Tibial artery (tissue), 4 donors: Measurements from ENCODE around the gene LSMEM2.
"Not testable (repeated sequence)": the region's sequence is repeated elsewhere in the genome, so short reads cannot be mapped to it uniquely, and the experiment has no call there.

Experiments
- DNase-seq, 2 donors: peaks; one replicate each; pipeline ENCODE4 v3.0.0-alpha.2; 2019
- H3K27ac ChIP-seq, 2 donors: fragments of 200-600 bp; sonication (generic) in 1 of 2; 1 replicate in 1 of 2; 2 replicates in 1 of 2; pipeline ENCODE4 v1.5.1; 2018 to 2019; ENCODE audit warnings: mild to moderate bottlenecking in 1 of 2
- H3K27me3 ChIP-seq, 2 donors: fragments of 200-600 bp; sonication (generic) in 1 of 2; one replicate each; pipeline versions ENCODE4 v1.5.1 to v1.6.0; 2016 to 2019
- H3K36me3 ChIP-seq, 3 donors: fragments of 200-600 bp; sonication (generic) in 2 of 3; one replicate each; pipeline ENCODE4 v1.5.1; 2016 to 2019; ENCODE audit warnings: mild to moderate bottlenecking in 2 of 3
- H3K4me1 ChIP-seq, 4 donors: fragments of 200-600 bp; sonication (generic) in 2 of 4; 1 replicate in 3 of 4; 2 replicates in 1 of 4; pipeline ENCODE4 v1.5.1; 2016 to 2019
- H3K4me3 ChIP-seq, 2 donors: fragments of 200-600 bp; sonication (generic) in 1 of 2; 1 replicate in 1 of 2; 2 replicates in 1 of 2; pipeline ENCODE4 v1.5.1; 2018 to 2019; ENCODE audit warnings: mild to moderate bottlenecking in 2 of 2
- H3K9me3 ChIP-seq, 3 donors: fragments of 200-600 bp; sonication (generic) in 1 of 3; one replicate each; pipeline ENCODE4 v1.5.1; 2016 to 2019
- intact Hi-C: fragments of 100-400 bp; cut with DNase I; formaldehyde crosslinking; loops from one replicate; pipeline ENCODE4 v1.15.0; 2023; ENCODE audit warnings: low total_unique reads
- TF ChIP-seq, protein P1 (sequence below), 2 experiments: fragments of 200-600 bp in 1 of 2; fragments of 450-650 bp in 1 of 2; IDR thresholded peaks; one replicate each; pipeline ENCODE4 v1.5.1; 2017 to 2019; ENCODE audit warnings: antibody characterized with exemption in 2 of 2, mild to moderate bottlenecking in 1 of 2, moderate library complexity in 1 of 2

The LSMEM2 gene

GRCh38 chr3:50275996-50276761 is 2.7 kb upstream of the LSMEM2 start:
- H3K4me3 ChIP-seq: no peak overlapping the region
- no peaks in the 10 kb centered on the region for H3K27me3 ChIP-seq
- peaks cover 0 to 35% (median 21%) of the 10 kb centered on the region in 4 donors for H3K4me1 ChIP-seq
- no peak for DNase-seq
- H3K27ac ChIP-seq: no peak overlapping the region
- TF ChIP-seq, protein P1, sequence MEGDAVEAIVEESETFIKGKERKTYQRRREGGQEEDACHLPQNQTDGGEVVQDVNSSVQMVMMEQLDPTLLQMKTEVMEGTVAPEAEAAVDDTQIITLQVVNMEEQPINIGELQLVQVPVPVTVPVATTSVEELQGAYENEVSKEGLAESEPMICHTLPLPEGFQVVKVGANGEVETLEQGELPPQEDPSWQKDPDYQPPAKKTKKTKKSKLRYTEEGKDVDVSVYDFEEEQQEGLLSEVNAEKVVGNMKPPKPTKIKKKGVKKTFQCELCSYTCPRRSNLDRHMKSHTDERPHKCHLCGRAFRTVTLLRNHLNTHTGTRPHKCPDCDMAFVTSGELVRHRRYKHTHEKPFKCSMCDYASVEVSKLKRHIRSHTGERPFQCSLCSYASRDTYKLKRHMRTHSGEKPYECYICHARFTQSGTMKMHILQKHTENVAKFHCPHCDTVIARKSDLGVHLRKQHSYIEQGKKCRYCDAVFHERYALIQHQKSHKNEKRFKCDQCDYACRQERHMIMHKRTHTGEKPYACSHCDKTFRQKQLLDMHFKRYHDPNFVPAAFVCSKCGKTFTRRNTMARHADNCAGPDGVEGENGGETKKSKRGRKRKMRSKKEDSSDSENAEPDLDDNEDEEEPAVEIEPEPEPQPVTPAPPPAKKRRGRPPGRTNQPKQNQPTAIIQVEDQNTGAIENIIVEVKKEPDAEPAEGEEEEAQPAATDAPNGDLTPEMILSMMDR (IDR thresholded peaks at IDR 0.05): no peak
- no peaks in the 10 kb centered on the region for H3K9me3 ChIP-seq
- H3K36me3 ChIP-seq: peaks cover 0 to 17% (median 0%) of the 10 kb centered on the region in 3 donors
- intact Hi-C loops: loop anchor here (5.0 to 10.0 kb wide), 2 partner anchors 34 to 151 kb away; no protein-coding TSS in a partner anchor

DNA sequence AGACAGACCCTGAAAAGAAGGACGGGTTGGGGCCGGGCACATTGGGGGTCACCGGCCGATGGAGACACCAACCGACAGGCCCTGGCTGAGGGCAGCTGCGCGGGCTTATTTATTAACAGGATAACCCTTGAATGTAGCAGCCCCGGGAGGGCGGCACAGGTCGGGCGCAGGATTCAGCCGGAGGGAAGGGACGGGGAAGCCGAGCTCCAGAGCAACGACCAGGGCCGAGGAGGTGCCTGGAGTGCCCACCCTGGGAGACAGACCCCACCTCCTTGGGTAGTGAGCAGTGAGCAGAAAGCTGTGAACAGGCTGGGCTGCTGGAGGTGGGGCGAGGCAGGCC is 2.2 kb upstream of the LSMEM2 start:
- no peak for DNase-seq
- TF ChIP-seq, protein P1 (IDR thresholded peaks at IDR 0.05): no peak
- no peak overlapping the region for H3K27ac ChIP-seq
- no peak overlapping the region for H3K4me3 ChIP-seq
- H3K9me3 ChIP-seq: no peaks in the 10 kb centered on the region
- intact Hi-C loops: loop anchor here (5.0 to 10.0 kb wide), 2 partner anchors 34 to 152 kb away; no protein-coding TSS in a partner anchor
- peaks cover 0 to 35% (median 21%) of the 10 kb centered on the region in 4 donors for H3K4me1 ChIP-seq
- H3K27me3 ChIP-seq: no peaks in the 10 kb centered on the region
- peaks cover 0 to 17% (median 0%) of the 10 kb centered on the region in 3 donors for H3K36me3 ChIP-seq

DNA sequence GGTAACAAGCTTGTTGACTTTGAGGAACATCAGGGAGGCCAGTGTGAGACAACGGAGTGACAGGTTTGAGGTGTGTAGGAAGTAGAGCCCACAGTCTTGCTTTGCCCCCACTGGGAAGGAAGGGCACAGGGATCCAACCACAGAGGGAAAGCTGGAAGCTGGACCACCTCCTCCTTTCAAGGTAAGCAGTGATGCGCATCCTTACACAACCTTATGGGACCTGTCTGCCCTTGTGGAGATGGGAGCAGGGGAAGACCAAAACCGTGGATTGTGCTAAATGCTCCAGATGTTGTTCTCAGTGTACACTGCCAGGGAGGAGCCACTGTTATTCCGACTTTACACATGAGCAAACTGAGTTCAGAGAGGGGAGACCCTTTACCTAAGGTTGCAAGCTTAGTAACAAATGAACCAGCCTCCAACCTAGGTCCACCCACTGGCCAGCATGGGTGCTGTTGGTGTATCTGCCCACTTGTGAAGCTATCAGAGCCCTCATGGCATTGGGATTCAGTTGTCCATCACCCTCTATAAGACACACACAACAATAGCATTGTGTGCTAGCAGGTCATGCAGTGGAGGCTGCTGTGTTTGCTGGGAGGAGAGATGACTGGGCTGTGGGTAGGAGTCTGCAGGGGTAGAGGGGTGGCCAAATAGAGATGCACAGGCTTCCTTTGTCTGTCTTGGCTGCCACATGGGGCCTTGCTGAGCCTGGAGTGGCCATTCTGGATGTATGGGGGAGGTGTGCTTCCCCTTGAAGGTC is 586 bp upstream of the LSMEM2 start:
- no peak overlapping the region for H3K4me3 ChIP-seq
- H3K36me3 ChIP-seq: peaks cover 0 to 17% (median 0%) of the 10 kb centered on the region in 3 donors
- TF ChIP-seq, protein P1 (IDR thresholded peaks at IDR 0.05): no peak
- H3K9me3 ChIP-seq: no peaks in the 10 kb centered on the region
- no peaks in the 10 kb centered on the region for H3K27me3 ChIP-seq
- H3K27ac ChIP-seq: peak overlapping the region; percentile 9 to 60
- DNase-seq: no peak
- intact Hi-C loops: loop anchor here (5.0 to 10.0 kb wide), 2 partner anchors 36 to 154 kb away; no protein-coding TSS in a partner anchor
- peaks cover 0 to 26% (median 16%) of the 10 kb centered on the region in 4 donors for H3K4me1 ChIP-seq

DNA sequence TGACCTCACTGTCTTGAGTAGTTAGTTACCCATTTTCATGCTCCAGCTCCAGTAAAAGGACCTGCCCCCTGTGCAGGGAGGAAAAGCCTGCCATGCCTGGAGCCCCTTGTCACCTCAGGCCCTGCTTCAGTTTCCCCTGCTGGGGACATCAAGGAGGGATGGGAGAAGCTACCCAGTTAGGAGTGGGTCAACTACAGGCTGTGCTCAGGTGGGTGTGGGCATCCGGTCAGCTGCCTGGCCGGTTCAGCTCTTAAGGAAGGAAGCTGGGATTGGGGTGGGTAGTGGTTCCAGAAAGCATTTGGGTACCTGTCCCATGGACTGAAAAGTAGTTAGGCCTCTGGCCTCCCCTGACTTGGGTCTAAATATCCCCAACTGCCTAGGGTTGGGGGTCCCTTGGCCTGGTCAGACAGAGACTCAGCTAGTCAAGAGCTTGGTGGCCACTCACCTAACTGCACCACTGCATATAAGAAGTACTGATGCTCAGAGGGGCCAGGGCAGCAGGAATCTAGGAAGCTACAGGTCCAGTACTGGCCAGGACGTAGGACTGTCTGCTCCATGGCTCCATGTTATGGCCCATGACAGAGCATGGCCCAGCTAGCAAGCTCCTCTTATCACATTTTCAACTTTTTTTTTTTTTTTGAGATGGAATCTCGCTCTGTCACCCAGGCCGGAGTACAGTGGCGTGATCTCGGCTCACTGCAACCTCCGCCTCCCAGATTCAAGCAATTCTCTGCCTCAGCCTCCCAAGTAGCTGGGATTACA is 549 bp downstream of the LSMEM2 start:
- H3K27ac ChIP-seq: peak overlapping the region; percentile 9 to 60

GRCh38 chr3:50284121-50284520 is 5.2 kb downstream of the LSMEM2 start:
- H3K27ac ChIP-seq, H3K4me1 ChIP-seq, H3K9me3 ChIP-seq, H3K4me3 ChIP-seq, DNase-seq, H3K27me3 ChIP-seq, intact Hi-C loops: not testable (repeated sequence)
- H3K36me3 ChIP-seq: peaks cover 12 to 32% (median 23%) of the 10 kb centered on the region in 3 donors

More for the DNA sequence above, 549 bp downstream of the LSMEM2 start:
- TF ChIP-seq, protein P1 (IDR thresholded peaks at IDR 0.05): no peak
- Histone ChIP-seq H3K4me3 (no peak overlapping the region), H3K36me3 (peaks cover 0 to 17% (median 0%) of the 10 kb centered on the region in 3 donors), H3K9me3 (no peaks in the 10 kb centered on the region), H3K27me3 (no peaks in the 10 kb centered on the region), H3K4me1 (peaks cover 0 to 16% (median 12%) of the 10 kb centered on the region in 4 donors)
- intact Hi-C loops: loop anchor here (5.0 to 10.0 kb wide), 2 partner anchors 37 to 155 kb away; no protein-coding TSS in a partner anchor
- no peak for DNase-seq
